GM18505 (cell line): ENCODE data around the gene GSPT1.

ENCODE experiments used
- ATAC-seq: cut with Tn5 transposase; IDR thresholded peaks from one replicate; pipeline ENCODE4 v1.9.1; 2021; ENCODE audit not compliant: unreplicated experiment
- POLR2A ChIP-seq: IDR thresholded peaks from 4 replicates; pipeline ENCODE4 v1.6.1; 2011; ENCODE audit warnings: borderline replicate concordance; ENCODE audit not compliant: insufficient read depth, insufficient read length; ENCODE audit errors: extremely low read depth

The GSPT1 gene

DNA sequence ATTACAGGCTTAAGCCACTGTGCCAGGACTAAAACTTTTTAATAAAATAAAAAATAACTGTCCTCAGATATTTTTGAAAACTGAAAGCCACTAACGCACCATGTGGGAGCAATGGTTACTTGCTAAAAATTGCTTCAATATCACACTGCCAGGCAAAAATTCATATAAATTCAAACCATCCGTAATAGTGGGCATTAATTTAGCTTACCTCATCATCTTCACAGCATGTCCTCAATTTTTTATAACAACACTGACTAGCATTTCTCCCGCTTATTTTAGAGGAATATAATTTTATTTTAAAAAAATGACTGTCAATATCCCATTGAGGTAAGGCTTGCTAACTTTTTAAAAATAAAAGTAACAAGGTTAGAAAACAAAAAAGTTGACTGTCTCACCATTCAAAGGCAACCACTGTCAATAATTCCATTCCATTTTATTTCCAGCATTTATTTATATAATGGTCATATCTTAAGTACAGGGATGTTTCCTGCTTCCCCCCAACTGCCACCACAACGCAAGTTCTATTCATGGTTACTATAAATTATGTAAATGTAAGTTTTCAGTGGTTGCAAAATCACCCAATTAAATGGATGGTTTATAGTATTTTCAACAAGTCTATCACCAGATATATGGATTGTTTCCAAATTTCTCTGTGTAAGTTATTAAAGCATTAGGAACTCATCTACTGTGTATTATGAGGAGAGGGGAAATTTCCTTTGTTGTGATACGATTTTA lies 25.4 kb downstream of the GSPT1 start:
- no peak for TF ChIP-seq POLR2A
- ATAC-seq = no peak

DNA sequence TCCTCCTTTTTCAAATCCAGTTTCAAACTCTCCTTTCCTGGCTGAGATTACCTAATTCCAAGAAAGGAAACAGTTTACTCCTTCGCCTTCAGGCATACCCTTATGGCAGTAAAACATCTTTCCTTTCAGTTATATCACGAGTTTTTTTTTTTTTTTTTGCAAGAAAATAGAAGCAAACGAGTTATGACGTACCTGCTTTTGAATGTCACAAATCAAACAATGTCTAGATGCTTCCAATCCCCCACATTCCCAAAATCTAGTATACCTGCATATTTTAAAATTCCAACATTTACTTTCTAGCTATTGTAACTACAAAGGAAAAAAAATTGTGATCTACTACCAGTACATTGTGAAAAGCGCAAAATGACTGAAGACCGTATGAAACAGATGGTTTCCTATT lies 28.9 kb downstream of the GSPT1 start:
- no peak for TF ChIP-seq POLR2A
- ATAC-seq = no peak

DNA sequence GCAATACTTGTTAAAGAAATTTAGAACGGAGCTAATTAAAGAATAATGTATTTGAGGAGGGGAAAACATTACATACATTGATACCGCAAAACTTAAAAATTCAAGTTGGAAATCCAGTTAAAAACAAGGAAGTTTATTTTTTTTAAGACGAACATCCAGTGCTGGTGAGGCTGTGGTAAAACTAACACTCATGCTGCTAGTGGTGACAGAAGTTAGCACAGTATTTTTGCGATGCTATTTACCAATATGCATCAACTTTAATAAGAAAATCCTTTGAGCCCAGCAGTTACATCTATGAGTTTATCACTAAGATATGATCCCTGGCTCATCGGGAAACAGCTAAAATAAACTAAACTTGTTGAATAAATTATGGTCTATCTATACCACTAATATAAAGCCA lies 31.7 kb downstream of the GSPT1 start:
- no peak for ATAC-seq
- TF ChIP-seq POLR2A = no peak

DNA sequence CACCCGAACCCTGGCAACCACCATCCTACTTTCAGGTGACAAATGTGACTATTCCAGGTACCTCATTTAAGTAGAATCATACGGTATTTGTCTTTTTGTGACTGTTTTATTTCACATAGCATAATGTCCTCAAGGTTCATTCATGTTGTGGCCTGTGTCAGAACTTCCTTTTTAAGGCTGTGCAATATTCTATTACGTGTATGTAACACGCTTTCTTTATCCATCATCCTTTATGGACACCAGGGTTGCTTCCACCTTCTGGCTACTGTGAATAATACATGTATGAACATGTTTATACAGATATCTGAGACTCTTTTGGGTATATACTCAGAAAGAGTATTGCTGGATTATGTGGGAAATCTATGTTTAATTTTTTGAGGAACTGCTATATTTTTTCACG lies 35.7 kb downstream of the GSPT1 start:
- no peak for ATAC-seq
- TF ChIP-seq POLR2A = no peak

- no peak for ATAC-seq
- no peak for TF ChIP-seq POLR2A
Observed at GRCh38 chr16:11877374-11877773, 38.4 kb downstream of the GSPT1 start.

DNA sequence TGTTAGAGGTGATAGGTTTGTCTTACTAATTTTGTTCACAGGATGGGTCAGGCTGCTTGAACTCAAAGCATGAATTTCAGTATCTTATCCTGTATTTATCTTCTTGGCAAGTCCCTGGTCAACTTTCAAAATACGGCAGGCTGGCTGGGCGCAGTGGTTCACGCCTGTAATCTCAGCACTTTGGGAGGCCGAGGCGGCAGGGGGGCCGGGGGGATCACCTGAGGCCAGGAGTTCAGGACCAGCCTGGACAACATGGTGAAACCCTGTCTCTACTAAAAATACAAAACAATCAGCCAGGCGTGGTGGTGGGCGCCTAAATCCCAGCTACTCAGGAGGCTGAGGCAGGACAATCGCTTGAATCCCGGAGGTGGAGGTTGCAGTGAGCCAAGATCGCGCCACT lies 39.5 kb downstream of the GSPT1 start:
- ATAC-seq = no peak
- no peak for TF ChIP-seq POLR2A

GRCh38 chr16:11875721-11876120 lies 40.0 kb downstream of the GSPT1 start:
- no peak for ATAC-seq
- no peak for TF ChIP-seq POLR2A

- TF ChIP-seq POLR2A = no peak
- ATAC-seq = no peak
Observed at GRCh38 chr16:11871193-11871592, 44.6 kb downstream of the GSPT1 start.

GRCh38 chr16:11870399-11870798 lies 45.4 kb downstream of the GSPT1 start:
- ATAC-seq = no peak
- TF ChIP-seq POLR2A = no peak

- ATAC-seq = no peak
- TF ChIP-seq POLR2A = no peak
Observed at GRCh38 chr16:11869353-11870228, 46.2 kb downstream of the GSPT1 start.

DNA sequence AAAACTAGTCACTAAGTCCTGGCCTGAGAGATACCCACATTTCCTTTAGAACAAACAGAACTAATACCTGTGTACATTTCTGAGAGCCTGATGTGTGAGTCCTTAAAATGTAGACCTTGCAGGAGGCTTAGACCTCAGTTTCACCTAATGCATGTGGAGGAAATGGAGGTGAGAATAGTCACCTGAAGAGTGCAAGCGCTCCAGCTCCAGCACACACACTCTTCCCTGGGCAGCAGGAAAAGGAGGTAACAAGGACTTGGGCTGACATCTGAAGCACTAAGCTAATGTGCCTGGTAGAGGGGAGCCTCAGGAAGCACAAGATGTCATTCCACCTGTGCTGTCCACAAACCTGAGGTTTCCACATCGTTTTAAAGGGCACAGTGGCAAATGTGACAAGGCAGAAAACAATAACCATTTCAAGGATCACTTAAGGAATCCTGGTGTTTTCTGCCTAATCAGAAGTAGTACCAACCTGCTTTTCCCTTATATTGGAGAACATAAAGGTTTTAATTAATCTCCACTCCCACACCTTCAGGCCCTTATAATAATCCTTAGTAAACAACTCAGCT lies 47.3 kb downstream of the GSPT1 start:
- no peak for TF ChIP-seq POLR2A
- ATAC-seq = no peak

GRCh38 chr16:11862489-11862888 lies 53.3 kb downstream of the GSPT1 start:
- no peak for ATAC-seq
- TF ChIP-seq POLR2A = no peak

GRCh38 chr16:11857161-11857560 lies 58.6 kb downstream of the GSPT1 start:
- no peak for ATAC-seq
- no peak for TF ChIP-seq POLR2A
